ENCODE measurements around the gene SMC6. TPM values are rescaled to one million over a fixed set of nuclear protein-coding genes. Genes with fewer than 3 reads are reported as not detected.

The SMC6 gene
- total and polyA plus RNA-seq, 2 donors, result 15.9 to 23.3 TPM

DNA sequence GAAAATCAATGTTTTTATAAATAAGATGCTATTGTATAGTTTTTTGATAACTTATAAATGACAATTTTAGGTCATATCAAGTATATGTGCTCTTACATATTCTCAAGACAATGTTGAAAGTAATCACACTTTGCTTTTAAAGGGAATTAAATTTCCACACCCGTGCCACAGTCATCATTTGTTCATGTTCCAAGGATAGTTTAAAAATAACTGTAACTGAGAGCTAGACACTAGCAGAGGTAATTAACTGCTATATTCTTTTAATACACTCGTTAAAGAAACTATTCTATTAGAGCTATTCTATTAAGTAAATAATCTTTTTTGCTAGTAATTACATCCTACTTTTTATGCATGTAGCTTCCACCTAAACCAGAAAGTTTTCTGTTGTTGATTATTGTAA lies 18.3 kb upstream of the SMC6 start:
- peaks cover 3 to 15% of the 10 kb centered on the region in 2 donors for H3K36me3 ChIP-seq (ENCODE audit: control insufficient read depth in 2 of 2, insufficient read depth in 2 of 2, low read length in 1 of 2)
- 98% methylated on average over 2 of the region's 2 CpGs for WGBS
- H3K4me3 ChIP-seq (ENCODE audit: low read length in 2 of 2), result no peak overlapping the region
- H3K27me3 ChIP-seq (ENCODE audit: control insufficient read depth in 2 of 2, insufficient read depth in 1 of 2, low read length in 1 of 2), result no peaks in the 10 kb centered on the region
- H3K27ac ChIP-seq (ENCODE audit: low read depth in 1 of 2, low read length in 1 of 2), result no peak overlapping the region
- H3K9me3 ChIP-seq (ENCODE audit: control insufficient read depth in 2 of 2, insufficient read depth in 1 of 2, low read length in 1 of 2), result no peaks in the 10 kb centered on the region
- no peaks in the 10 kb centered on the region for H3K4me1 ChIP-seq (ENCODE audit: control insufficient read depth in 2 of 2, insufficient read depth in 2 of 2, low read length in 2 of 2)
- DNase-seq (ENCODE audit: low read depth in 6 of 9, low spot score in 9 of 9), result no peak

DNA sequence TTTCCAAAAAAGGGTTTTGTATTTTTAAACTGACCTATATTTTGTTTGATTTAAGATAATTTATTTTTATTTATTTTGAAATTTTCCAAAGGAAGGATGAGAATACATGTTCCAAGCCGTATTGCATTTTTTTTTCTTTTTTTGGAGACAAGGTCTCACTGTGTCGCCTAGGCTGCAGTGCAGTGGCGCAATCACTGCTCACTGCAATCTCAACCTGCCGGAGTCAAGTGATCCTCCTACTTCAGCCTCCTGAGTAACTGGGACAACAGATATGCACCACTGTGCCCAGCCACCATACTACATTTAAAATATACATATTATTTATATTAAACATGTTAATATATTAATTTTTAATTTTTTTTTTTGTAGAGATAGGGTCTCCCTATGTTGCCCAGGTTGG lies 15.3 kb upstream of the SMC6 start:
- no peaks in the 10 kb centered on the region for H3K27me3 ChIP-seq (ENCODE audit: control insufficient read depth in 2 of 2, insufficient read depth in 1 of 2, low read length in 1 of 2)
- H3K36me3 ChIP-seq (ENCODE audit: control insufficient read depth in 2 of 2, insufficient read depth in 2 of 2, low read length in 1 of 2), result peaks cover 3 to 8% of the 10 kb centered on the region in 2 donors
- no peaks in the 10 kb centered on the region for H3K4me1 ChIP-seq (ENCODE audit: control insufficient read depth in 2 of 2, insufficient read depth in 2 of 2, low read length in 2 of 2)
- H3K4me3 ChIP-seq (ENCODE audit: low read length in 2 of 2), result no peak overlapping the region
- WGBS, result 98% methylated on average over 4 of the region's 4 CpGs
- DNase-seq (ENCODE audit: low read depth in 6 of 9, low spot score in 9 of 9), result no peak
- H3K27ac ChIP-seq (ENCODE audit: low read depth in 1 of 2, low read length in 1 of 2), result no peak overlapping the region
- H3K9me3 ChIP-seq (ENCODE audit: control insufficient read depth in 2 of 2, insufficient read depth in 1 of 2, low read length in 1 of 2), result no peaks in the 10 kb centered on the region

DNA sequence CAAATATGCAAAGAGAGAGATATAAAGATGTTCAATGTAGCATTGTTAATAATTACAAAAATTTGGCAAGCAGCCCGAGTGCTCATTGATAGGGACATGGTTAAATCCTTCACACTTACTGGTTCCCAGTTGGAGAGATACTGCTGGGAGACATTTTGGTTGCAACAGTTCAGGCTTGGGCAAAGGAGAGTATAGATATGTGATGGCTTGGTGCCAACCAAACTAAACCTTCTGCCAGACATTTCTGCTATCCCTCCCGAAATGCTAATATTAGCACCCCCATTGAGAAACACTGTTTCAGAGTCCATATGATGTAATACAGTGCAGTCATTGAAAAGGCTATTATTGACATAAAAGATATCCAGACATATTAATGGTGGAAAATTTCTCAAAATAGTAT lies 11.8 kb upstream of the SMC6 start:
- WGBS, result 97% methylated on average over 2 of the region's 2 CpGs
- no peak for DNase-seq (ENCODE audit: low read depth in 6 of 9, low spot score in 9 of 9)
- no peaks in the 10 kb centered on the region for H3K9me3 ChIP-seq (ENCODE audit: control insufficient read depth in 2 of 2, insufficient read depth in 1 of 2, low read length in 1 of 2)

DNA sequence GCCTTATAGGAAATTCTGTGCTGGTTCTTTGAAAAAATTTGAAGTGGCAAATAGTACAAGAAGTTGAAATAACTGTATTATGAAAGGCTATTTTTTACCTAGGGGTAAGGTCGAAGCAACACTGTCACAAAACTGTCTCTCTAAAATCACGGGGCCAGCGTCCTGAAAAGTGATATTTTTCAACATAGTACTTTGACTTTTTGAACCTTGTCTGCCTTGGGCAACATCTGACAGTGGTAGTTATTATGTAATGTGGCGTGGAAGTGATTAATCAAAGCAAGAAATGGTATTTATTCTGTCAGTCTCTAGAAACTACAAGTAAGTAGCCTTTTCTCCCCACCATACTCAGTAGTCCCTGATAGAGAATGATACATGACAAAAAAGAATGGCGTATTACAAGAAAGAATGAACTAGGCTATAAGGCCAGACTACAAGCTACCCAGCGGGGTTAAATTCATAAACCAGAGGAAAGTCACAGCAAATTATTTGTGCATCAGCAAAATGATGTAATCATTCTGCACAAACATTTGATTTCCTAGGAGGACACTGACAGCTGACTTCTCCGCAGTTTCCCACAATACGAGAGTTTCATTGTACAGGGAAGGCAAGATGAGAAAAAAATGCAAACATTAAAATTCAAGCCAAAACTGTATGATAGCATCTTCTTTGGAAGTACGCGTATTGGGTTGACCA lies 10.2 kb upstream of the SMC6 start:
- no peaks in the 10 kb centered on the region for H3K27me3 ChIP-seq (ENCODE audit: control insufficient read depth in 2 of 2, insufficient read depth in 1 of 2, low read length in 1 of 2)
- WGBS, result 97% methylated on average over 10 of the region's 10 CpGs
- DNase-seq (ENCODE audit: low read depth in 6 of 9, low spot score in 9 of 9), result no peak
- peaks cover 3 to 4% of the 10 kb centered on the region in 2 donors for H3K36me3 ChIP-seq (ENCODE audit: control insufficient read depth in 2 of 2, insufficient read depth in 2 of 2, low read length in 1 of 2)
- no peaks in the 10 kb centered on the region for H3K4me1 ChIP-seq (ENCODE audit: control insufficient read depth in 2 of 2, insufficient read depth in 2 of 2, low read length in 2 of 2)
- H3K9me3 ChIP-seq (ENCODE audit: control insufficient read depth in 2 of 2, insufficient read depth in 1 of 2, low read length in 1 of 2), result no peaks in the 10 kb centered on the region
- H3K4me3 ChIP-seq (ENCODE audit: low read length in 2 of 2), result no peak overlapping the region
- no peak overlapping the region for H3K27ac ChIP-seq (ENCODE audit: low read depth in 1 of 2, low read length in 1 of 2)

More for the DNA sequence above, 11.8 kb upstream of the SMC6 start:
- Histone ChIP-seq H3K4me3 (ENCODE audit: low read length in 2 of 2) (no peak overlapping the region), H3K27me3 (ENCODE audit: control insufficient read depth in 2 of 2, insufficient read depth in 1 of 2, low read length in 1 of 2) (no peaks in the 10 kb centered on the region), H3K4me1 (ENCODE audit: control insufficient read depth in 2 of 2, insufficient read depth in 2 of 2, low read length in 2 of 2) (no peaks in the 10 kb centered on the region), H3K27ac (ENCODE audit: low read depth in 1 of 2, low read length in 1 of 2) (no peak overlapping the region), H3K36me3 (ENCODE audit: control insufficient read depth in 2 of 2, insufficient read depth in 2 of 2, low read length in 1 of 2) (peaks cover 2 to 4% of the 10 kb centered on the region in 2 donors)

DNA sequence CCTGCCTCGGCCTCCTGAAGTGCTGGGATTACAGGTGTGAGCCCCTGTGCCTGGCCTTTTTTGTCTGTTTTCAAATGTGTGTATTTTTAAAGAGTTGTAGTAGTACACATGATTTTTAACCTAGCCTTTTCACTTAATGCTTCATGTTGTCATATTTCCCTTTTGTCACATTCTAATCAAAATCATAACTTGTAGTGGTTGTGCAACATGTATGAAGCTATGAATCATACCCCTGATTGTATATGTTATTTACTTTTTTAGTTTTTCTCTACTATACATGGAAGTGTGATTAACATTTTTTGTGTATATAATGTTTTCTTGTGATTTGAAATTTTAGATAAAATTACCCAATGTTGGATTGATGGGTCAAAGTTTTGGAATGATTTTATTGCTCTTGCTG lies 8.8 kb upstream of the SMC6 start:
- Histone ChIP-seq H3K27ac (ENCODE audit: low read depth in 1 of 2, low read length in 1 of 2) (no peak overlapping the region), H3K36me3 (ENCODE audit: control insufficient read depth in 2 of 2, insufficient read depth in 2 of 2, low read length in 1 of 2) (peaks cover 3 to 4% of the 10 kb centered on the region in 2 donors)
- 100% methylated on average over 1 of the region's 1 CpG for WGBS

DNA sequence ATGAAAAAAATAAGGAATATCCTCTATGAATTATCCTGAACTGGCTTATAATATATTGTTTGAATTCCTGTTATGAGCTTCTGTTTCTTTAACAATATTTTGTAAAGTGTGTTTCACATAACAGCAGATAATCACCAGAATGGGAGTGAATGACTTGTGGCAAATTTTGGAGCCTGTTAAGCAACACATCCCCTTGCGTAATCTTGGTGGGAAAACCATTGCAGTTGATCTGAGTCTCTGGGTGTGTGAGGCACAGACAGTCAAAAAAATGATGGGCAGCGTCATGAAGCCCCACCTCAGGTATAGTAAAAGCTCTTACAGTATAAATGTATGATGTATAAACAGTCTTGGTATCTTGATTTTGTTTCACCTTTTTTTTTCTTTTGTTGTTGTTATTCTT lies 6.2 kb upstream of the SMC6 start:
- no peak overlapping the region for H3K4me3 ChIP-seq (ENCODE audit: low read length in 2 of 2)
- peaks cover 0 to 4% of the 10 kb centered on the region in 2 donors for H3K4me1 ChIP-seq (ENCODE audit: control insufficient read depth in 2 of 2, insufficient read depth in 2 of 2, low read length in 2 of 2)
- 97% methylated on average over 2 of the region's 2 CpGs for WGBS
- H3K9me3 ChIP-seq (ENCODE audit: control insufficient read depth in 2 of 2, insufficient read depth in 1 of 2, low read length in 1 of 2), result no peaks in the 10 kb centered on the region
- no peak for DNase-seq (ENCODE audit: low read depth in 6 of 9, low spot score in 9 of 9)
- H3K36me3 ChIP-seq (ENCODE audit: control insufficient read depth in 2 of 2, insufficient read depth in 2 of 2, low read length in 1 of 2), result peaks cover 3 to 4% of the 10 kb centered on the region in 2 donors
- H3K27me3 ChIP-seq (ENCODE audit: control insufficient read depth in 2 of 2, insufficient read depth in 1 of 2, low read length in 1 of 2), result no peaks in the 10 kb centered on the region
- no peak overlapping the region for H3K27ac ChIP-seq (ENCODE audit: low read depth in 1 of 2, low read length in 1 of 2)

More for the DNA sequence above, 8.8 kb upstream of the SMC6 start:
- no peaks in the 10 kb centered on the region for H3K27me3 ChIP-seq (ENCODE audit: control insufficient read depth in 2 of 2, insufficient read depth in 1 of 2, low read length in 1 of 2)
- DNase-seq (ENCODE audit: low read depth in 6 of 9, low spot score in 9 of 9), result no peak
- H3K4me1 ChIP-seq (ENCODE audit: control insufficient read depth in 2 of 2, insufficient read depth in 2 of 2, low read length in 2 of 2), result no peaks in the 10 kb centered on the region
- H3K4me3 ChIP-seq (ENCODE audit: low read length in 2 of 2), result no peak overlapping the region
- H3K9me3 ChIP-seq (ENCODE audit: control insufficient read depth in 2 of 2, insufficient read depth in 1 of 2, low read length in 1 of 2), result no peaks in the 10 kb centered on the region

DNA sequence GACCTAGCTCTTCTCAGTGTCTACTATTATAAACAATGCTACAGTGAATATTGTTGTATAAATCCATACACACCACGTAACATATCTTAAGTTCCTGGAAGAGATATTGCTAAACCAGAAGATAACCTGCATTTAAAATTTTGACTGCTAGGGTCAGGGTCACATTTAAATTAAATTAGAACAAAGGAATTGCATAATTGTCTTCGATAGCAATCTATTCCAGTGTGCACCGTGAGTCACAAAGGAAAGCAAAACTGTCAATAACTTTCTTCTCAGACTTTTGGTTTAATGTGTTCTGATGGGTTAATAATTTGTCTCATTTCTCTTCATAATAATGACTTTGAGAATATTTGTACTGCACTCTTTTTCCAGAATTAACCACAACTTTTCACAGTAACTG lies 4.5 kb upstream of the SMC6 start:
- Histone ChIP-seq H3K27me3 (ENCODE audit: control insufficient read depth in 2 of 2, insufficient read depth in 1 of 2, low read length in 1 of 2) (no peaks in the 10 kb centered on the region), H3K36me3 (ENCODE audit: control insufficient read depth in 2 of 2, insufficient read depth in 2 of 2, low read length in 1 of 2) (peaks cover 3 to 4% of the 10 kb centered on the region in 2 donors), H3K27ac (ENCODE audit: low read depth in 1 of 2, low read length in 1 of 2) (no peak overlapping the region), H3K4me1 (ENCODE audit: control insufficient read depth in 2 of 2, insufficient read depth in 2 of 2, low read length in 2 of 2) (peaks cover 0 to 9% of the 10 kb centered on the region in 2 donors), H3K9me3 (ENCODE audit: control insufficient read depth in 2 of 2, insufficient read depth in 1 of 2, low read length in 1 of 2) (peaks cover 0 to 3% of the 10 kb centered on the region in 2 donors), H3K4me3 (ENCODE audit: low read length in 2 of 2) (no peak overlapping the region)
- DNase-seq (ENCODE audit: low read depth in 6 of 9, low spot score in 9 of 9), result no peak
- WGBS, result 95% methylated on average over 3 of the region's 3 CpGs

DNA sequence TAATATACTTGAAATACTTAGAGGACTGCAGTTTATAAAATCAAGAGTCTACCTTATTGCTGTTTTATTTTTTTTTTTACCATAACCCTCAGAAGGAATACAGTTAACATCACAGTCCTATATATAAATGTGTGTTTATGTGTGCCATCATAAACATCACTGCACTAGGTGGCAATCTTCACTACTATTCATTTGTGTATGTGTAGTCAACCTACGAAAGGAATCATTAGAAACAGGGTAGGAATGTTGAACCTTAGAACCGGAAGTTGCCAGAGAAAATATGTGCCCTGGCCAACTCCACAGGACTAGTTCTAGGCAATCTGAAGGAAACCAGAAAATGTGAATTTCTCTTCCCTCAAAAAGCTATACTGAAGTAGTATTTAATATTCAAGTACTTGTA lies 3.7 kb upstream of the SMC6 start:
- peaks cover 3 to 4% of the 10 kb centered on the region in 2 donors for H3K36me3 ChIP-seq (ENCODE audit: control insufficient read depth in 2 of 2, insufficient read depth in 2 of 2, low read length in 1 of 2)
- DNase-seq (ENCODE audit: low read depth in 6 of 9, low spot score in 9 of 9), result no peak
- no peak overlapping the region for H3K4me3 ChIP-seq (ENCODE audit: low read length in 2 of 2)
- peaks cover 0 to 13% of the 10 kb centered on the region in 2 donors for H3K4me1 ChIP-seq (ENCODE audit: control insufficient read depth in 2 of 2, insufficient read depth in 2 of 2, low read length in 2 of 2)
- WGBS, result 93% methylated on average over 2 of the region's 2 CpGs
- no peaks in the 10 kb centered on the region for H3K27me3 ChIP-seq (ENCODE audit: control insufficient read depth in 2 of 2, insufficient read depth in 1 of 2, low read length in 1 of 2)
- peaks cover 0 to 3% of the 10 kb centered on the region in 2 donors for H3K9me3 ChIP-seq (ENCODE audit: control insufficient read depth in 2 of 2, insufficient read depth in 1 of 2, low read length in 1 of 2)
- H3K27ac ChIP-seq (ENCODE audit: low read depth in 1 of 2, low read length in 1 of 2), result no peak overlapping the region

DNA sequence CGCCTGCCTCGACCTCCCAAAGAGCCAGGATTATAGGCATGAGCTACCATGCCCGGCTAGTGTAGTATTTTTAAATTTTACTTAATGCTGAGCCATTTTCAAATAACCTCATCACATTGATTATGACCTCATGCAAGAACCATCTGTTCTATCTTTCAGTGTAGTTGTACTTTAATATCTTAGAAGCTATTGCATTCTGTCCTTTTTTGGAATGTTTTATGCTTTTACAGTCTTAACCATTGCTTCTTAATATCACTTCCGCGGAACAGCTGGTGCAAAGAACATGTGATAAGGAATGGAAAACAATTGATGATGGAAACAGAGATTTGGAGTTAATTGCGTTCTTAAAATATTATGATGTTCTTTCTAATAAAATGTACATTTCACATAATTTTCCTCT lies 3.1 kb upstream of the SMC6 start:
- Histone ChIP-seq H3K9me3 (ENCODE audit: control insufficient read depth in 2 of 2, insufficient read depth in 1 of 2, low read length in 1 of 2) (peaks cover 0 to 3% of the 10 kb centered on the region in 2 donors), H3K27me3 (ENCODE audit: control insufficient read depth in 2 of 2, insufficient read depth in 1 of 2, low read length in 1 of 2) (no peaks in the 10 kb centered on the region), H3K4me3 (ENCODE audit: low read length in 2 of 2) (no peak overlapping the region), H3K36me3 (ENCODE audit: control insufficient read depth in 2 of 2, insufficient read depth in 2 of 2, low read length in 1 of 2) (peaks cover 3 to 4% of the 10 kb centered on the region in 2 donors), H3K27ac (ENCODE audit: low read depth in 1 of 2, low read length in 1 of 2) (no peak overlapping the region), H3K4me1 (ENCODE audit: control insufficient read depth in 2 of 2, insufficient read depth in 2 of 2, low read length in 2 of 2) (peaks cover 0 to 13% of the 10 kb centered on the region in 2 donors)
- DNase-seq (ENCODE audit: low read depth in 6 of 9, low spot score in 9 of 9), result no peak
- WGBS, result 97% methylated on average over 6 of the region's 6 CpGs
